Measurements from ENCODE around the gene PLA2G4E. TPM values are rescaled to one million over a fixed set of nuclear protein-coding genes. Genes with fewer than 3 reads are reported as not detected.

Gene PLA2G4E
- total RNA-seq, 1 experiment from 2014 or later = not detected

GRCh38 chr15:41966920-41967465 lies 53.8 kb downstream of the PLA2G4E start:
- Histone ChIP-seq H3K36me3 (ENCODE audit: control insufficient read depth, insufficient read depth, low read length) (no peaks in the 10 kb centered on the region; the same call in 1 of the 2 replicates), H3K4me3 (ENCODE audit: low read depth in 2 of 2, low read length in 2 of 2) (no peak overlapping the region), H3K4me1 (ENCODE audit: control insufficient read depth, insufficient read depth, low read length) (peaks cover 30% of the 10 kb centered on the region; the same call in 1 of the 2 replicates), H3K27me3 (ENCODE audit: control insufficient read depth, insufficient read depth, low read length) (no peaks in the 10 kb centered on the region), H3K27ac (ENCODE audit: low read length) (no peak overlapping the region), H3K9me3 (ENCODE audit: control insufficient read depth, insufficient read depth, low read depth, low read length) (no peaks in the 10 kb centered on the region)
- DNase-seq (ENCODE audit: low read depth, low spot score) (no peak), ATAC-seq (no peak)
- TF ChIP-seq TCF7L2 (IDR thresholded peaks at IDR 0.05; ENCODE audit: low read depth, low read length) (no peak), SIN3A (IDR thresholded peaks at IDR 0.05; ENCODE audit: borderline replicate concordance, insufficient read depth, low read depth, low read length) (no peak), POLR2AphosphoS5 (IDR thresholded peaks at IDR 0.05; ENCODE audit: low read depth, low read length) (no peak)
- TF ChIP-seq, protein P1, sequence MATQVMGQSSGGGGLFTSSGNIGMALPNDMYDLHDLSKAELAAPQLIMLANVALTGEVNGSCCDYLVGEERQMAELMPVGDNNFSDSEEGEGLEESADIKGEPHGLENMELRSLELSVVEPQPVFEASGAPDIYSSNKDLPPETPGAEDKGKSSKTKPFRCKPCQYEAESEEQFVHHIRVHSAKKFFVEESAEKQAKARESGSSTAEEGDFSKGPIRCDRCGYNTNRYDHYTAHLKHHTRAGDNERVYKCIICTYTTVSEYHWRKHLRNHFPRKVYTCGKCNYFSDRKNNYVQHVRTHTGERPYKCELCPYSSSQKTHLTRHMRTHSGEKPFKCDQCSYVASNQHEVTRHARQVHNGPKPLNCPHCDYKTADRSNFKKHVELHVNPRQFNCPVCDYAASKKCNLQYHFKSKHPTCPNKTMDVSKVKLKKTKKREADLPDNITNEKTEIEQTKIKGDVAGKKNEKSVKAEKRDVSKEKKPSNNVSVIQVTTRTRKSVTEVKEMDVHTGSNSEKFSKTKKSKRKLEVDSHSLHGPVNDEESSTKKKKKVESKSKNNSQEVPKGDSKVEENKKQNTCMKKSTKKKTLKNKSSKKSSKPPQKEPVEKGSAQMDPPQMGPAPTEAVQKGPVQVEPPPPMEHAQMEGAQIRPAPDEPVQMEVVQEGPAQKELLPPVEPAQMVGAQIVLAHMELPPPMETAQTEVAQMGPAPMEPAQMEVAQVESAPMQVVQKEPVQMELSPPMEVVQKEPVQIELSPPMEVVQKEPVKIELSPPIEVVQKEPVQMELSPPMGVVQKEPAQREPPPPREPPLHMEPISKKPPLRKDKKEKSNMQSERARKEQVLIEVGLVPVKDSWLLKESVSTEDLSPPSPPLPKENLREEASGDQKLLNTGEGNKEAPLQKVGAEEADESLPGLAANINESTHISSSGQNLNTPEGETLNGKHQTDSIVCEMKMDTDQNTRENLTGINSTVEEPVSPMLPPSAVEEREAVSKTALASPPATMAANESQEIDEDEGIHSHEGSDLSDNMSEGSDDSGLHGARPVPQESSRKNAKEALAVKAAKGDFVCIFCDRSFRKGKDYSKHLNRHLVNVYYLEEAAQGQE (IDR thresholded peaks at IDR 0.05; ENCODE audit: insufficient read depth in 1 of 2, low read depth in 2 of 2, low read length in 1 of 2) = no peak
- intact Hi-C loops (cut with micrococcal nuclease; ENCODE audit: unreplicated experiment) (no loop called here), in situ Hi-C loops (cut with HindIII; ENCODE audit: low pct_unique_long_range_greater_than_20kb, low sequenced_read_pairs) (no loop called here)
- BruUV-seq (replicated peaks) = no TSS peak
- POLR2A ChIA-PET = interaction anchor here (0.6 kb wide), 1 partner anchor 403 kb away, joined by 3 read pairs; no protein-coding TSS in a partner anchor
- CTCF ChIA-PET = no interaction called here

GRCh38 chr15:41966414-41966812 lies 54.4 kb downstream of the PLA2G4E start:
- TF ChIP-seq, protein P1 (IDR thresholded peaks at IDR 0.05; ENCODE audit: insufficient read depth in 1 of 2, low read depth in 2 of 2, low read length in 1 of 2) = no peak
- TF ChIP-seq SIN3A (IDR thresholded peaks at IDR 0.05; ENCODE audit: borderline replicate concordance, insufficient read depth, low read depth, low read length) (no peak), POLR2AphosphoS5 (IDR thresholded peaks at IDR 0.05; ENCODE audit: low read depth, low read length) (no peak), TCF7L2 (IDR thresholded peaks at IDR 0.05; ENCODE audit: low read depth, low read length) (no peak)
- TF ChIP-seq, protein P2, sequence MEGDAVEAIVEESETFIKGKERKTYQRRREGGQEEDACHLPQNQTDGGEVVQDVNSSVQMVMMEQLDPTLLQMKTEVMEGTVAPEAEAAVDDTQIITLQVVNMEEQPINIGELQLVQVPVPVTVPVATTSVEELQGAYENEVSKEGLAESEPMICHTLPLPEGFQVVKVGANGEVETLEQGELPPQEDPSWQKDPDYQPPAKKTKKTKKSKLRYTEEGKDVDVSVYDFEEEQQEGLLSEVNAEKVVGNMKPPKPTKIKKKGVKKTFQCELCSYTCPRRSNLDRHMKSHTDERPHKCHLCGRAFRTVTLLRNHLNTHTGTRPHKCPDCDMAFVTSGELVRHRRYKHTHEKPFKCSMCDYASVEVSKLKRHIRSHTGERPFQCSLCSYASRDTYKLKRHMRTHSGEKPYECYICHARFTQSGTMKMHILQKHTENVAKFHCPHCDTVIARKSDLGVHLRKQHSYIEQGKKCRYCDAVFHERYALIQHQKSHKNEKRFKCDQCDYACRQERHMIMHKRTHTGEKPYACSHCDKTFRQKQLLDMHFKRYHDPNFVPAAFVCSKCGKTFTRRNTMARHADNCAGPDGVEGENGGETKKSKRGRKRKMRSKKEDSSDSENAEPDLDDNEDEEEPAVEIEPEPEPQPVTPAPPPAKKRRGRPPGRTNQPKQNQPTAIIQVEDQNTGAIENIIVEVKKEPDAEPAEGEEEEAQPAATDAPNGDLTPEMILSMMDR (IDR thresholded peaks at IDR 0.05) = no peak
- DNase-seq (ENCODE audit: low read depth, low spot score) (no peak), ATAC-seq (no peak)
- intact Hi-C loops (cut with micrococcal nuclease; ENCODE audit: unreplicated experiment) = no loop called here
- H3K36me3 ChIP-seq (ENCODE audit: control insufficient read depth, insufficient read depth, low read length) = no peaks in the 10 kb centered on the region
- no peaks in the 10 kb centered on the region for H3K27me3 ChIP-seq (ENCODE audit: control insufficient read depth, insufficient read depth, low read length)
- no peak overlapping the region for H3K4me3 ChIP-seq (ENCODE audit: low read depth in 2 of 2, low read length in 2 of 2)
- BruUV-seq (replicated peaks) = no TSS peak
- no peak overlapping the region for H3K27ac ChIP-seq (ENCODE audit: low read length)
- in situ Hi-C loops (cut with HindIII; ENCODE audit: low pct_unique_long_range_greater_than_20kb, low sequenced_read_pairs) = no loop called here
- H3K4me1 ChIP-seq (ENCODE audit: control insufficient read depth, insufficient read depth, low read length) = peaks cover 35% of the 10 kb centered on the region; the same call in 1 of the 2 replicates
- ChIA-PET POLR2A (interaction anchor here (0.6 kb wide), 1 partner anchor 402 kb away, joined by 3 read pairs; no protein-coding TSS in a partner anchor), CTCF (no interaction called here)
- H3K9me3 ChIP-seq (ENCODE audit: control insufficient read depth, insufficient read depth, low read depth, low read length) = no peaks in the 10 kb centered on the region
